A673 (cell line): ENCODE measurements around the gene MS4A2. TPM values are rescaled to one million over a fixed set of nuclear protein-coding genes. Genes with fewer than 3 reads are reported as not detected.
"Not testable (repeated sequence)": the region's sequence is repeated elsewhere in the genome, so short reads cannot be mapped to it uniquely, and the experiment has no call there.

Source experiments
- BruUV-seq: library from RNA; stranded (reverse); fragments of 400-500 nt; replicated peaks from 2 replicates; lab custom pipeline; 2021; lab: Mats Ljungman, UMichigan
- CTCF ChIA-PET: fragments of 300-600 bp; sonication (Branson Sonifier 250); formaldehyde crosslinking; loops from one replicate; lab custom pipeline; 2022; ENCODE audit warnings: antibody characterized with exemption; lab: Charles Lee
- POLR2A ChIA-PET: fragments of 300-600 bp; sonication (Branson Sonifier 250); formaldehyde crosslinking; loops from one replicate; lab custom pipeline; 2022; ENCODE audit warnings: antibody characterized with exemption; ENCODE audit not compliant: low non-redundant PET; lab: Charles Lee
- DNase-seq: peaks from one replicate; pipeline ENCODE4 v3.0.0-alpha.2; 2015; ENCODE audit warnings: low spot score
- H3K27ac ChIP-seq: fragments of 200-600 bp; sonication (generic); 2 replicates; pipeline ENCODE4 v1.5.1; 2016; ENCODE audit warnings: mixed run types, low read depth, mild to moderate bottlenecking, mixed read lengths, antibody characterized with exemption, low read length; ENCODE audit not compliant: poor library complexity, severe bottlenecking
- H3K27me3 ChIP-seq: fragments of 200-600 bp; sonication (generic); replicated peaks from 2 replicates; pipeline ENCODE4 v1.6.1; 2017; ENCODE audit warnings: mixed run types, low read depth, mild to moderate bottlenecking, mixed read lengths, antibody characterized with exemption, low read length; ENCODE audit not compliant: insufficient read depth, poor library complexity
- H3K36me3 ChIP-seq: fragments of 200-600 bp; sonication (generic); 2 replicates; pipeline ENCODE4 v1.6.1; 2016; ENCODE audit warnings: mixed run types, mild to moderate bottlenecking, mixed read lengths, antibody characterized with exemption, low read length; ENCODE audit not compliant: insufficient read depth, poor library complexity, severe bottlenecking
- H3K4me1 ChIP-seq: fragments of 200-600 bp; sonication (generic); 2 replicates; pipeline ENCODE4 v1.6.1; 2017; ENCODE audit warnings: mixed run types, mild to moderate bottlenecking, mixed read lengths, antibody characterized with exemption, low read length; ENCODE audit not compliant: insufficient read depth, poor library complexity, severe bottlenecking
- H3K4me3 ChIP-seq: fragments of 200-600 bp; sonication (generic); 2 replicates; pipeline ENCODE4 v1.5.1; 2016; ENCODE audit warnings: low read depth, mixed run types, mild to moderate bottlenecking, mixed read lengths, low read length; ENCODE audit not compliant: poor library complexity, severe bottlenecking
- H3K9me3 ChIP-seq: fragments of 200-600 bp; sonication (generic); 2 replicates; pipeline ENCODE4 v1.6.1; 2016; ENCODE audit warnings: mixed run types, low read depth, mild to moderate bottlenecking, mixed read lengths, antibody characterized with exemption, low read length; ENCODE audit not compliant: poor library complexity, severe bottlenecking
- CTCF ChIP-seq: fragments of 300-800, 200-600 bp; sonication (generic); conservative IDR thresholded peaks from 2 replicates; pipeline ENCODE4 v1.5.1; 2017; ENCODE audit warnings: low read depth, mild to moderate bottlenecking, antibody characterized with exemption, low read length, moderate library complexity, mixed read lengths
- EZH2 ChIP-seq: fragments of 200-600 bp; sonication (generic); IDR thresholded peaks from 2 replicates; pipeline ENCODE4 v1.6.1; 2017; ENCODE audit warnings: borderline replicate concordance, low read depth, mild to moderate bottlenecking, mixed read lengths, antibody characterized with exemption, low read length; ENCODE audit not compliant: poor library complexity, severe bottlenecking
- intact Hi-C: fragments of 100-400 bp; cut with micrococcal nuclease; formaldehyde crosslinking; loops from one replicate; pipeline ENCODE4 v1.10.0; 2022; ENCODE audit not compliant: unreplicated experiment
- total RNA-seq: library from RNA; stranded (reverse); gene quantifications from 2 replicates; pipeline ENCODE4 v1.2.3, GENCODE V29; 2021

Gene MS4A2
- total RNA-seq, 1 experiment from 2014 or later: not detected

DNA sequence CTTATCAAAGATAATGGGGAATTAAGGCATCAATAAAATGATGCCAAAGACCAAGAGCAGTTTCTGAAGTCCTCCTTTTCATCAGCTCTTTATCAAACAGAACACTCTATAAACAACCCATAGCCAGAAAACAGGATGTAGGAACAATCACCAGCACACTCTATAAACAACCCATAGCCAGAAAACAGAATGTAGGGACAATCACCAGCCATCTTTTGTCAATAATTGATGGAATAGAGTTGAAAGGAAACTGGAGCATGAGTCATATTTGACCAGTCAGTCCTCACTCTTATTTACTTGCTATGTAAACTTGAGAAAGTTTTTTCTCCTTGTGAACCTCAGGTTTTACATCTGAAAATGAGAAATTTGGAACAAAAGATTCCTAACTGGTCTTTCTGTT, 10.0 kb downstream of the MS4A2 start:
- ChIA-PET CTCF (no interaction called here), POLR2A (no interaction called here)
- no peak for DNase-seq
- no peaks in the 10 kb centered on the region for H3K36me3 ChIP-seq
- H3K27ac ChIP-seq: no peak overlapping the region
- TF ChIP-seq CTCF (no peak), EZH2 (no peak)
- peaks cover 6% of the 10 kb centered on the region for H3K27me3 ChIP-seq
- H3K9me3 ChIP-seq: no peaks in the 10 kb centered on the region
- intact Hi-C loops: no loop called here
- no TSS peak for BruUV-seq
- no peaks in the 10 kb centered on the region for H3K4me1 ChIP-seq
- H3K4me3 ChIP-seq: no peak overlapping the region

DNA sequence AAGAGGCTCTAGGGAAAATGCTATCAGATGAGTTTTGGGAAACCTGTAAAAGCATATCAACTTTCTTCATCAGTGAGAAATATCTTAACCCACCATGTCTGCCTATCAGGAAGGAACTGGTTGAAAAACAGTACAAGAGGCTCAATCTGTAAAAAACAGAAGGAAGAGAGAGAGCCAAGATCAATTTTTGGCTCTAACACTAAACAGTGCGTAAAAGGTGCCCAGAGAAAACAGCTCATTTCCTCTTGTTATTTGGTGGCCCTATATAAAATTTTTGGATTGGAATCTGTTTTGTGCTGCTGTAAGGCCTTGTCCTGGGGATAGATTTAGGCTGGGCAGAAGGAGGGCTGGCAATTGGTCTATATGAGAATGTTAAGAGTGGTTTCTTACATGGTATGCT, 12.1 kb downstream of the MS4A2 start:
- Histone ChIP-seq H3K4me1 (no peaks in the 10 kb centered on the region), H3K27ac (no peak overlapping the region), H3K36me3 (no peaks in the 10 kb centered on the region), H3K9me3 (no peaks in the 10 kb centered on the region), H3K27me3 (peaks cover 3% of the 10 kb centered on the region), H3K4me3 (no peak overlapping the region)
- DNase-seq: no peak
- TF ChIP-seq EZH2 (no peak), CTCF (no peak)
- BruUV-seq: no TSS peak
- ChIA-PET POLR2A (no interaction called here), CTCF (no interaction called here)
- intact Hi-C loops: no loop called here

DNA sequence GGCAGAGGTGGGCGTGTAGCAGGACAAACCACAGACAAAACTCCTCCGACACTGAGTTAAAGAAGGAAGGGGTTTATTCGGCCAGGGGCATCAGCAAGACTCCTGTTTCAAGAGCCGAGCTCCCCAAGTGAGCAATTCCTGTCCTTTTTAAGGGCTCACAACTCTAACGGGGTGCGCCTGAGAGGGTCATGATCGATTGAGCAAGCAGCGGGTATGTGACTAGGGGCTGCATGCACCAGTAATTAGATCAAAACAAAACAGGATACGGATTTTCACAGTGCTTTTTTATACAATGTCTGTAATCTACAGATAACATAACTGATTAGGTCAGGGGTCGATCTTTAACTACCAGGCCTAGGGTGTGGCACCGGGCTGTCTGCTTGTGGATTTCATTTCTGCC, 12.9 kb downstream of the MS4A2 start:
- intact Hi-C loops, CTCF ChIA-PET, POLR2A ChIA-PET, H3K36me3 ChIP-seq, BruUV-seq, H3K27me3 ChIP-seq, H3K4me3 ChIP-seq, H3K27ac ChIP-seq, H3K9me3 ChIP-seq, DNase-seq, H3K4me1 ChIP-seq: not testable (repeated sequence)

DNA sequence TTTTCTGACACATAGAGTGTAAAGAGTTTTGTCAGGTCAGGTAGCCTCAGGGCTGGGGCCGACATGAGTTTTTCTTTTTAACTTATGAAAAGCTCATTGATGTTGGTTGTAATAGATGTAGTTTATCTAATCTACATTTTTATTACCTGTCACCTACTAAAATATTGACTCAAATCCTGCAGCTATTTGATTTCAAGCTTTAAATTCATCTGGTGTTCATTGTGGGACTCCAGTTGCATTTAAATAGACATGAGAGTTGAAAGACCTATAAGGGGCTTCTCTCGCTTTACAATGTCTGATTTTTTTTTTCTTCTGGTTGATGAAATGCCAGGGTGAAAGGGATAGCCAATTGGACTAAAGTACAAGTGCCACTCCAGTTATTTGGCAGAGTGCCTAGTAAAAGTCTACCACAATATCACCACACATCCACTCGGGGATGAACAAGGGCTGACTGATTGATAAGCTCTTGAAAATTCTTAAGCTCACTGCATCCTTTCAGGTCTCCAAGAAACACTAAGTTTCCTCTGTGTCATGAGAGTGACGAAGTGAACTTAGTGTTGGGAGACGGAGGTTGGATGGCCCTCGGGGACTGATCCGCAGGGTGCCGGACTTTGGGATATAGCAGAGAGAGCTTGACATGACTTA, 16.1 kb downstream of the MS4A2 start:
- not testable (repeated sequence) for BruUV-seq, DNase-seq

DNA sequence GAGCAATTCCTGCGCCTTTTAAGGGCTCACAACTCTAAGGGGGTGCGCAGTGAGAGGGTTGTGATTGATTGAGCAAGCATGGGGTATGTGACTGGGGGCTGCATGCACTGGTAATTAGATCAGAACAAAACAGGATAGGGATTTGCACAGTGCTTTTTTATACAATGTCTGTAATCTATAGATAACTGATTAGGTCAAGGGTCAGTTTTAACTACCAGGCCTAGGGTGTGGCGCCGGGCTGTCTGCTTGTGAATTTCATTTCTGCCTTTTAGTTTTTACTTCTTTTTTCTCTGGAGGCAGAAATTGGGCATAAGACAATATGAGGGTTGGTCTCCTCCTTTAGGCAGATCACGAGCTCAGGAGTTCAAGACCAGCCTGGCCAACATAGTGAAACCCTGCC, 20.2 kb downstream of the MS4A2 start:
- CTCF ChIA-PET, H3K27ac ChIP-seq, intact Hi-C loops, POLR2A ChIA-PET, H3K9me3 ChIP-seq, H3K4me1 ChIP-seq, H3K4me3 ChIP-seq, H3K36me3 ChIP-seq, BruUV-seq, DNase-seq: not testable (repeated sequence)
- H3K27me3 ChIP-seq: peaks cover 14% of the 10 kb centered on the region

More for the DNA sequence above, 16.1 kb downstream of the MS4A2 start:
- H3K27me3 ChIP-seq, H3K27ac ChIP-seq, intact Hi-C loops, H3K36me3 ChIP-seq, H3K4me3 ChIP-seq, CTCF ChIA-PET, POLR2A ChIA-PET, H3K9me3 ChIP-seq, H3K4me1 ChIP-seq: not testable (repeated sequence)
